GM18517 (cell line): ENCODE results near the gene FCN2.

Source experiments
- ATAC-seq: cut with Tn5 transposase; IDR thresholded peaks from one replicate; pipeline ENCODE4 v1.9.1; 2021; ENCODE audit warnings: mild to moderate bottlenecking, moderate library complexity; ENCODE audit not compliant: unreplicated experiment

FCN2 gene

GRCh38 chr9:134929193-134930158, 48.9 kb downstream of the FCN2 start:
- no peak for ATAC-seq

DNA sequence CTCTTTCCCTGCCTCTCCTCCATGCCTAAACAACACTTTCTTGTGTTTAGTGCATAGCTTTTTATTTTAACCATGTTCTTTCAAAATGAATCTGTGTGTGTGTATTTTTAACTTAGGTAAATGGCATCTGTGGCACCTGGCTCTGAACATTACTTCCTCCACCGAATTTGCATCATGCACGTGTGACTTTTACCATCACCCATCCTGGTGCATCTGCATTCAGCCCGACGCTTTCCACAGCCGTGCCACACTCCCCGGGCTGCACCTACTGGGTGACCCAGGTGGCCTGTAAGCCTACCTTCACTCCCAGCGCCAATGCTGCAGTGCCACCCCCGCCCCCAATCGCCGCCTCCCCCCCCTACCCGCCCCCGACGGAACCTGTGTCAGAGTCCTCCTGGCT, 49.8 kb downstream of the FCN2 start:
- ATAC-seq = peak; percentile 67

- no peak for ATAC-seq
Observed at GRCh38 chr9:134932171-134932570, 51.6 kb downstream of the FCN2 start.

GRCh38 chr9:134932606-134933005, 52.0 kb downstream of the FCN2 start:
- no peak for ATAC-seq

- ATAC-seq = no peak
Observed at GRCh38 chr9:134933076-134933659, 52.6 kb downstream of the FCN2 start.

DNA sequence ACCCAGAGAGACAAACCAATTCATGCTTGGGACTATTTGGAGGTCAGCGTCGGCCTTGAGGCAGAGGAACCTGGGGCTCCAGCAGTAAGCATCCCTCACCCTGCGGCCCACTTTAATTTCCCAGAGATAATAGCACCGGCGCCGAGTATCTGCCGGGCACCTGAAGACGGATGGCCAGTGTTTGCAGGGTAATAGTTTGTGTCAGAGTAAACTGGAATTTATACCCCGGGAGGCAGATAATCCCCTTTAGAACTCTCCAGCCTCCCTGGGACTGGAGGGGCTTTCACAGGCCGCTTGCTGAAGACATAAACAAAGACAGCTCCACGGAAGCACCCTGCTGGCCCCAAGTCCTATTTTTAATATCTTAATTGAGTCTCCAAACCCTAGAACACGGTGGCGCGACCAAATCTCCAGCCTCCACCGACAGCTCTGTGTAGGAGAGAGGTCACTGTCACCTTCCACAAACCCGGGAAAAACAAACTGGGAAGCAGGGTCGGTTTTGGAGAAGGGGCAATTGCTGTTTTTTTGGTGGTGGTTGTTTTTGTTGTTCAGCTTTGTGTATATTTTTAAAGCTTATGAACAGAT, 54.5 kb downstream of the FCN2 start:
- ATAC-seq = no peak

DNA sequence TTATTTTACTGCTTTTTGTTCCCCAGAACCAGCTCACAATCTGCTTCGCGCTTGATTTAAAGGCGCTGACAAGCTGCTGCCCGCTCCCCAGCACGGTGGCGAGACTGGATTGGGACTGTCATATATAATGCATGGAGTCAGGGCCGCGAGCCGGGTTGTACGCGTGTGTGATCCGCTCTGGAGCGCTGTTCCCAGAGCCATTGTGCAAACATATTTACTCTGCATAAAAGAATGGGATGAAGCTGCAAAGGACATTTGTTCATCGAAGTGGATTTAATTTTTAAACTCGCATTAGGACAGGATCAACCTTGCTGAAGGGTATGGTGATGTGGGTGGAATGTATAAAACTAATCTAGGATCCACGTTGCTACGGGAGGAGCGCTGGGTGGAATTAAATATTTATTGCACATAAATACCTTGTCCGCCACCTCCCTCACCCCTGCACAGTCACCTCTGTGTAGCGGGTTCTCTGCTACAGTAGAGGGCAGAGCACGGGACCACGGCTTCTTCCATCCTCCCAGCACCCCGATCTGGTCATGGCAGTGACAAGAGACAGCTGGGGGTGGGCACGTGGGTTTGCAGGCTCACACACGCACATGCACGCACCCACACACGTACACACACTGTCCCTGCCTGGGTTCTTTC, 55.2 kb downstream of the FCN2 start:
- ATAC-seq = no peak

GRCh38 chr9:134936346-134937163, 55.9 kb downstream of the FCN2 start:
- no peak for ATAC-seq
